SK-N-MC (cell line): ENCODE results near the gene RAB29.

Experiments
- EZH2 ChIP-seq: fragments of 200-600 bp; sonication (generic); IDR thresholded peaks from one replicate; pipeline ENCODE4 v1.6.1; 2017; ENCODE audit warnings: antibody characterized with exemption
- POLR2AphosphoS5 ChIP-seq: IDR thresholded peaks from 2 replicates; pipeline ENCODE4 v1.6.1; 2012; ENCODE audit warnings: mild to moderate bottlenecking, low read depth, low read length, borderline replicate concordance

DNA sequence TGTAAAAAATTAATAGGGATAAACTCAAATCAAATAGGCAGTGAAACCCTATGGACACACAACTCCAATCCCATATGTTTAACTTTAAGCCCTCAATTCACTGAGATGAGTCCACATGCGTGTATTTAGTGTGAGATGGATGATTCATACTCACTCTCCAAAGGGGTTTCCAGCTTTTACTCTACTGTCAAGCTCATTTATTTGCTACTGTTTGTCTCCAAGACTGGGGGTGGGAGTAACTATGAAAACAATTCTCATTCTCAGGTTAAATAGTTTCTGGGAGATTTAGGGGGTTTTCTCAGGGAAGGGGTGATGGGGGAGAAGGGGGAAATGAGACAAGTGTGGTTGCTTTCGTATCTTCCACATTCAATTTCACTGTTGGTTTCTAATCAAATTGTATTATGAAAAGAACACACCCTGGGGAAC, 2.7 kb downstream of the RAB29 start:
- no peak for TF ChIP-seq POLR2AphosphoS5
- no peak for TF ChIP-seq EZH2
